Neuronal stem cell (in vitro differentiated cells): ENCODE results near the gene WWOX.

Experiments used
- DNase-seq: peaks from one replicate; pipeline ENCODE4 v3.0.0-alpha.2; 2013; ENCODE audit warnings: low spot score
- H2AFZ ChIP-seq: one replicate; pipeline ENCODE4 v1.6.1; 2013; ENCODE audit warnings: mild to moderate bottlenecking, low read length, inconsistent platforms
- H2AK5ac ChIP-seq: 2 replicates; pipeline ENCODE4 v1.6.1; 2013; ENCODE audit warnings: low read depth, mild to moderate bottlenecking, inconsistent platforms, low read length, moderate library complexity, mixed read lengths
- H2BK120ac ChIP-seq: 2 replicates; pipeline ENCODE4 v1.6.1; 2013; ENCODE audit warnings: low read depth, mild to moderate bottlenecking, inconsistent platforms, low read length, moderate library complexity, mixed read lengths
- H2BK12ac ChIP-seq: one replicate; pipeline ENCODE4 v1.6.1; 2013; ENCODE audit warnings: low read length, inconsistent platforms
- H2BK15ac ChIP-seq: 2 replicates; pipeline ENCODE4 v1.6.1; 2013; ENCODE audit warnings: mild to moderate bottlenecking, low read length, inconsistent platforms, mixed read lengths
- H2BK5ac ChIP-seq: one replicate; pipeline ENCODE4 v1.6.1; 2013; ENCODE audit warnings: inconsistent platforms, mild to moderate bottlenecking, low read length, moderate library complexity
- H3K14ac ChIP-seq: one replicate; pipeline ENCODE4 v1.6.1; 2013; ENCODE audit warnings: low read length, inconsistent platforms
- H3K18ac ChIP-seq: 2 replicates; pipeline ENCODE4 v1.6.1; 2013; ENCODE audit warnings: low read length, inconsistent platforms
- H3K23ac ChIP-seq: 2 replicates; pipeline ENCODE4 v1.6.1; 2013; ENCODE audit warnings: low read depth, mild to moderate bottlenecking, mixed read lengths, low read length, inconsistent platforms; ENCODE audit not compliant: poor library complexity
- H3K27ac ChIP-seq: replicated peaks from 3 replicates; pipeline ENCODE4 v1.5.1; 2013; ENCODE audit warnings: low read length, inconsistent platforms
- H3K27me3 ChIP-seq, 3 experiments: 2 replicates each; pipeline ENCODE4 v1.6.1; 2013; ENCODE audit warnings: low read length in 3 of 3, mild to moderate bottlenecking in 2 of 3, inconsistent platforms in 1 of 3, low read depth in 1 of 3, mixed read lengths in 1 of 3, moderate library complexity in 1 of 3; ENCODE audit not compliant: control insufficient read depth in 3 of 3, insufficient read depth in 3 of 3
- H3K36me3 ChIP-seq, 2 donors: replicated peaks in 1 of 2; 2 replicates each; pipeline ENCODE4 v1.6.1; 2013; ENCODE audit warnings: low read length in 2 of 2; ENCODE audit not compliant: control insufficient read depth in 2 of 2, insufficient read depth in 2 of 2
- H3K4ac ChIP-seq: 2 replicates; pipeline ENCODE4 v1.6.1; 2013; ENCODE audit warnings: inconsistent platforms, mild to moderate bottlenecking, low read length, moderate library complexity
- H3K4me1 ChIP-seq, 2 donors: 1 replicate in 1 of 2; 2 replicates in 1 of 2; pipeline ENCODE4 v1.6.1; 2013; ENCODE audit warnings: low read length in 2 of 2, low read depth in 1 of 2; ENCODE audit not compliant: control insufficient read depth in 2 of 2, insufficient read depth in 1 of 2
- H3K4me2 ChIP-seq: one replicate; pipeline ENCODE4 v1.6.1; 2013; ENCODE audit warnings: mild to moderate bottlenecking, low read length, inconsistent platforms; ENCODE audit not compliant: insufficient read depth, poor library complexity, severe bottlenecking
- H3K4me3 ChIP-seq, 2 donors: 2 replicates each; pipeline ENCODE4 v1.5.1; 2013; ENCODE audit warnings: low read length in 2 of 2, mild to moderate bottlenecking in 2 of 2, inconsistent platforms in 1 of 2, moderate library complexity in 1 of 2
- H3K79me1 ChIP-seq: one replicate; pipeline ENCODE4 v1.6.1; 2013; ENCODE audit warnings: low read depth, mild to moderate bottlenecking, inconsistent platforms, low read length, moderate library complexity
- H3K9ac ChIP-seq: one replicate; pipeline ENCODE4 v1.6.1; 2013; ENCODE audit warnings: mild to moderate bottlenecking, low read depth, low read length, inconsistent platforms; ENCODE audit not compliant: poor library complexity
- H3K9me3 ChIP-seq, 2 donors: replicated peaks in 1 of 2; 2 replicates each; pipeline versions ENCODE3 to v1.6.1; 2013; ENCODE audit warnings: low read length in 2 of 2, mild to moderate bottlenecking in 2 of 2, inconsistent platforms in 1 of 2, low read depth in 1 of 2, mixed read lengths in 1 of 2, moderate library complexity in 1 of 2; ENCODE audit not compliant: control insufficient read depth in 2 of 2, insufficient read depth in 1 of 2
- H4K8ac ChIP-seq: one replicate; pipeline ENCODE4 v1.6.1; 2013; ENCODE audit warnings: low read depth, mild to moderate bottlenecking, inconsistent platforms, low read length, moderate library complexity
- H4K91ac ChIP-seq: one replicate; pipeline ENCODE4 v1.6.1; 2013; ENCODE audit warnings: low read length, low read depth, mild to moderate bottlenecking, inconsistent platforms; ENCODE audit not compliant: poor library complexity
- WGBS, 2 donors: extraction: QIAGEN DNeasy Blood & Tissue Kit; methylation state at CpG; one replicate each; pipeline ENCODE4 v1.1.7; 2013; ENCODE audit warnings: missing lambda C conversion rate in 2 of 2, mixed read lengths in 1 of 2; ENCODE audit not compliant: insufficient read length in 2 of 2, insufficient replicate concordance in 1 of 2; ENCODE audit errors: extremely low coverage in 2 of 2; 5-methylcytosine and 5-hydroxymethylcytosine counted together

The WWOX gene

GRCh38 chr16:78436023-78436422, 336.6 kb downstream of the WWOX start:
- no peak overlapping the region for H3K4me3 ChIP-seq
- H3K14ac ChIP-seq = no peak overlapping the region
- H3K27ac ChIP-seq = no peak overlapping the region
- no peak overlapping the region for H2AFZ ChIP-seq
- no CpG with 5 or more reads among the region's 10 CpGs for WGBS, 2 donors
- no peak overlapping the region for H3K23ac ChIP-seq
- no peak for DNase-seq
- no peak overlapping the region for H2BK15ac ChIP-seq
- H3K9ac ChIP-seq = no peak overlapping the region
- H2BK12ac ChIP-seq = no peak overlapping the region
- H3K79me1 ChIP-seq = no peaks in the 10 kb centered on the region
- H3K9me3 ChIP-seq = no peaks in the 10 kb centered on the region
- no peak overlapping the region for H2BK120ac ChIP-seq
- no peak overlapping the region for H3K4ac ChIP-seq
- no peak overlapping the region for H3K18ac ChIP-seq
- H2BK5ac ChIP-seq = no peak overlapping the region
- H3K4me1 ChIP-seq = no peaks in the 10 kb centered on the region
- H2AK5ac ChIP-seq = no peak overlapping the region
- H4K91ac ChIP-seq = no peak overlapping the region
- no peak overlapping the region for H3K4me2 ChIP-seq
- no peaks in the 10 kb centered on the region for H3K36me3 ChIP-seq
- no peak overlapping the region for H4K8ac ChIP-seq
- H3K27me3 ChIP-seq = no peaks in the 10 kb centered on the region

GRCh38 chr16:78436846-78437245, 337.4 kb downstream of the WWOX start:
- H4K91ac ChIP-seq = no peak overlapping the region
- no peak for DNase-seq
- H3K23ac ChIP-seq = no peak overlapping the region
- no peak overlapping the region for H3K18ac ChIP-seq
- no peak overlapping the region for H3K4ac ChIP-seq
- H3K4me1 ChIP-seq = no peaks in the 10 kb centered on the region
- H3K27me3 ChIP-seq = no peaks in the 10 kb centered on the region
- no peak overlapping the region for H2AFZ ChIP-seq
- no peak overlapping the region for H2BK120ac ChIP-seq
- H2BK15ac ChIP-seq = no peak overlapping the region
- H2BK5ac ChIP-seq = no peak overlapping the region
- no peak overlapping the region for H4K8ac ChIP-seq
- no peak overlapping the region for H3K4me3 ChIP-seq
- no peaks in the 10 kb centered on the region for H3K9me3 ChIP-seq
- H3K9ac ChIP-seq = no peak overlapping the region
- H3K14ac ChIP-seq = no peak overlapping the region
- no peak overlapping the region for H3K4me2 ChIP-seq
- no peak overlapping the region for H2BK12ac ChIP-seq
- no CpG with 5 or more reads among the region's 6 CpGs for WGBS, 2 donors
- H3K27ac ChIP-seq = no peak overlapping the region
- H2AK5ac ChIP-seq = no peak overlapping the region
- H3K36me3 ChIP-seq = no peaks in the 10 kb centered on the region
- no peaks in the 10 kb centered on the region for H3K79me1 ChIP-seq

GRCh38 chr16:78437352-78437968, 338.0 kb downstream of the WWOX start:
- H3K9ac ChIP-seq = no peak overlapping the region
- no peak overlapping the region for H3K18ac ChIP-seq
- H2BK12ac ChIP-seq = no peak overlapping the region
- no peak overlapping the region for H4K8ac ChIP-seq
- no peak overlapping the region for H2BK15ac ChIP-seq
- no peaks in the 10 kb centered on the region for H3K4me1 ChIP-seq
- H3K4me3 ChIP-seq = no peak overlapping the region
- no peak overlapping the region for H4K91ac ChIP-seq
- H2BK120ac ChIP-seq = no peak overlapping the region
- no peak overlapping the region for H2AFZ ChIP-seq
- DNase-seq = peak; percentile 21
- no peaks in the 10 kb centered on the region for H3K27me3 ChIP-seq
- H3K4ac ChIP-seq = no peak overlapping the region
- H3K36me3 ChIP-seq = no peaks in the 10 kb centered on the region
- H3K14ac ChIP-seq = no peak overlapping the region
- no peak overlapping the region for H3K23ac ChIP-seq
- H2BK5ac ChIP-seq = no peak overlapping the region
- H2AK5ac ChIP-seq = no peak overlapping the region
- no CpG with 5 or more reads among the region's 6 CpGs for WGBS, 2 donors
- H3K4me2 ChIP-seq = no peak overlapping the region
- no peak overlapping the region for H3K27ac ChIP-seq
- no peaks in the 10 kb centered on the region for H3K9me3 ChIP-seq
- H3K79me1 ChIP-seq = no peaks in the 10 kb centered on the region

GRCh38 chr16:78438219-78438618, 338.8 kb downstream of the WWOX start:
- no peak overlapping the region for H3K9ac ChIP-seq
- no peak overlapping the region for H4K91ac ChIP-seq
- H2AFZ ChIP-seq = no peak overlapping the region
- H2BK5ac ChIP-seq = no peak overlapping the region
- no peak overlapping the region for H3K23ac ChIP-seq
- no peak overlapping the region for H2BK12ac ChIP-seq
- no peaks in the 10 kb centered on the region for H3K9me3 ChIP-seq
- H3K4me2 ChIP-seq = no peak overlapping the region
- no peak overlapping the region for H3K4ac ChIP-seq
- H3K79me1 ChIP-seq = no peaks in the 10 kb centered on the region
- H3K14ac ChIP-seq = no peak overlapping the region
- H3K18ac ChIP-seq = no peak overlapping the region
- no CpG with 5 or more reads among the region's 4 CpGs for WGBS, 2 donors
- H2BK15ac ChIP-seq = no peak overlapping the region
- H3K4me1 ChIP-seq = peaks cover 0 to under 1% of the 10 kb centered on the region in 2 donors
- H2AK5ac ChIP-seq = no peak overlapping the region
- H3K36me3 ChIP-seq = no peaks in the 10 kb centered on the region
- no peak overlapping the region for H3K27ac ChIP-seq
- no peak overlapping the region for H3K4me3 ChIP-seq
- H3K27me3 ChIP-seq = no peaks in the 10 kb centered on the region
- no peak overlapping the region for H2BK120ac ChIP-seq
- no peak overlapping the region for H4K8ac ChIP-seq
- no peak for DNase-seq
